GM12878 (cell line): Measurements from ENCODE around the gene VIL1. TPM values are rescaled to one million over a fixed set of nuclear protein-coding genes. Genes with fewer than 3 reads are reported as not detected.

Experiments
- BHLHE40 ChIP-seq, 2 experiments: fragments of 450-650 bp in 1 of 2; IDR thresholded peaks; 2 replicates each; pipeline ENCODE4 v1.6.1; 2011 to 2017; ENCODE audit warnings: low read depth in 2 of 2, borderline replicate concordance in 1 of 2, improper control_type of control experiment in 1 of 2, low read length in 1 of 2, mild to moderate bottlenecking in 1 of 2
- CREM ChIP-seq: IDR thresholded peaks from 2 replicates; pipeline ENCODE4 v1.6.1; 2014; ENCODE audit warnings: antibody characterized with exemption, low read depth
- GATAD2B ChIP-seq: fragments of 450-650 bp; conservative IDR thresholded peaks from 2 replicates; pipeline ENCODE4 v1.6.1; 2017; ENCODE audit warnings: low read depth, mild to moderate bottlenecking, moderate library complexity
- KLF5 ChIP-seq: fragments of 450-650 bp; IDR thresholded peaks from 2 replicates; pipeline ENCODE4 v1.6.1; 2014; ENCODE audit warnings: mild to moderate bottlenecking; ENCODE audit not compliant: partially characterized antibody
- MEF2B ChIP-seq: fragments of 450-650 bp; IDR thresholded peaks from 2 replicates; pipeline ENCODE4 v1.6.1; 2018; ENCODE audit warnings: mild to moderate bottlenecking, moderate library complexity; ENCODE audit not compliant: partially characterized antibody, poor library complexity, severe bottlenecking
- MXI1 ChIP-seq: fragments of 150-350 bp; IDR thresholded peaks from 2 replicates; pipeline ENCODE4 v1.6.1; 2011; ENCODE audit warnings: low read depth, mild to moderate bottlenecking, inconsistent platforms, low read length, improper control_type of control experiment
- POU2F2 ChIP-seq: IDR thresholded peaks from 3 replicates; pipeline ENCODE4 v1.6.1; 2011; ENCODE audit warnings: low read depth, mild to moderate bottlenecking, low read length, borderline replicate concordance
- YBX1 ChIP-seq: fragments of 450-650 bp; IDR thresholded peaks from 2 replicates; pipeline ENCODE4 v1.6.1; 2016; ENCODE audit warnings: antibody characterized with exemption
- ZBED1 ChIP-seq: IDR thresholded peaks from 2 replicates; pipeline ENCODE4 v1.6.1; 2016; ENCODE audit warnings: borderline replicate concordance
- polyA plus RNA-seq, 11 experiments: library from polyadenylated mRNA; depleted of rRNA in 4 of 11; unstranded in 6 of 11; stranded (reverse) in 5 of 11; fragments of >200 nt; fragmentation: Nextera tagmentation in 4 of 11; fragmentation: Illumina TruSeq in 1 of 11; extraction: Ambion mirVana in 4 of 11; extraction: Trizol in 1 of 11; gene quantifications; 1 replicate in 1 of 11; 2 replicates in 10 of 11; pipeline versions ENCODE4 v1.2.1 to v1.2.3, GENCODE V29; 2011 to 2016; ENCODE audit warnings: inconsistent platforms in 2 of 11, missing spikeins in 2 of 11, low read depth in 1 of 11
- total RNA-seq, 4 experiments: library from RNA; depleted of rRNA in 3 of 4; stranded (reverse); fragments of >200 nt in 3 of 4; fragmentation: Illumina TruSeq in 1 of 4; extraction: Trizol in 1 of 4; gene quantifications; 2 replicates each; pipeline versions ENCODE4 v1.2.1 to v1.2.3, GENCODE V29; 2013 to 2021
- TF ChIP-seq, protein P1 (sequence below): fragments of 150-350 bp; IDR thresholded peaks from 2 replicates; pipeline ENCODE4 v1.6.1; 2016; ENCODE audit warnings: low read depth, low read length
- TF ChIP-seq, protein P2 (sequence below): fragments of 450-650 bp; IDR thresholded peaks from 2 replicates; pipeline ENCODE4 v1.6.1; 2017; ENCODE audit warnings: mild to moderate bottlenecking, moderate library complexity
- TF ChIP-seq, protein P3 (sequence below): IDR thresholded peaks from 2 replicates; pipeline ENCODE4 v1.6.1; 2011; ENCODE audit warnings: borderline replicate concordance, low read depth, mild to moderate bottlenecking, moderate library complexity, low read length; ENCODE audit not compliant: insufficient read depth, poor library complexity, severe bottlenecking
- TF ChIP-seq, protein P4 (sequence below): IDR thresholded peaks from 2 replicates; pipeline ENCODE4 v1.6.1; 2012; ENCODE audit warnings: low read length, inconsistent platforms
- TF ChIP-seq, protein P5 (sequence below): fragments of 450-650 bp; IDR thresholded peaks from 2 replicates; pipeline ENCODE4 v1.6.1; 2017; ENCODE audit warnings: antibody characterized with exemption, mild to moderate bottlenecking, moderate library complexity

The VIL1 gene
- total and polyA plus RNA-seq, 10 of the 15 experiments (the other 5 are each of a cell fraction or from before 2014, with no cell fraction given): 0.03 to 1.9 (median 0.33) TPM

DNA sequence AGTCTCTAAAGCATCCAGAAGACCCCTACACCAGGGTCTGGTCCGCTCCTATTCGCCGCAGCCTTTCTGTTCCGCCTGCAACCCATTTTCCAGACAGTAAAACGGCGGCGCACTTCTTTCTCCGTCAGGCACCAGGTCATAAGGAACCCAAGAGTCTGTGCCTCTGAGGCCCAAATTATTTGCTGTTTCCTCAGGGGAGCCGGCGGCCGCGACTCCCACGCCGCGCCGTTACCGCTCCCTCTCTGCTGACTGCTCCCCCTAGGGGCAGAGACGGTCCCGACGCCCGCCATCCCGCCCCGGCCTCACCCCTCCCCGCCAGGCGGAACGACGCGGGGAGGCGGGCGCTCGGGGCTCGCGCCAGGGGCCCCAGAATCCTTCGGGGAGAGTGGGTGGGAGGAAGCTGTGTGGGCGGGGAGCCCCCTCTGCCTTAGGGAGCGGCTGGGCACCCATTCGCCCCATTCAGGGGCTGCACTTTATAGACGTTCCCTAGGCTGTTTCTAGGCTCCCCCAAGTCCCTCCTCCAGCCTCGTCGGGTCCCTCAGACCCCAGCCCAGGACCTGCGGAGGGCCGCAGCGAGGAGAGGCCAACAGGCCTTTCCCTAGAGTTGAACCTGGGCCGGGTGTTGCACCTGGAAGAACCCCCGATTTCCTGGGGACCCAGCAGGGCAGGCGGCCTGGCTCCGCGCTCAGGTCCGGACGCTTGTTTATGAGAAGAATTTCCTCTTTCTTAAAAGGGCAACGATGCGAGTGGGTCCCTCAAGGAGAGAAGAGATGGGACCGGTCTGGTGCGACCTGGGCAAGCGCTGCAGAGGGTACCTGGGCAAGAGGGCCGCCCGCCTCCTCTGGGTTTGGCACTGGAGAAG lies 22.9 kb upstream of the VIL1 start (continued):
- peak; percentile 95 for TF ChIP-seq MEF2B
- peak; percentile 75 for TF ChIP-seq KLF5
- TF ChIP-seq, protein P1, sequence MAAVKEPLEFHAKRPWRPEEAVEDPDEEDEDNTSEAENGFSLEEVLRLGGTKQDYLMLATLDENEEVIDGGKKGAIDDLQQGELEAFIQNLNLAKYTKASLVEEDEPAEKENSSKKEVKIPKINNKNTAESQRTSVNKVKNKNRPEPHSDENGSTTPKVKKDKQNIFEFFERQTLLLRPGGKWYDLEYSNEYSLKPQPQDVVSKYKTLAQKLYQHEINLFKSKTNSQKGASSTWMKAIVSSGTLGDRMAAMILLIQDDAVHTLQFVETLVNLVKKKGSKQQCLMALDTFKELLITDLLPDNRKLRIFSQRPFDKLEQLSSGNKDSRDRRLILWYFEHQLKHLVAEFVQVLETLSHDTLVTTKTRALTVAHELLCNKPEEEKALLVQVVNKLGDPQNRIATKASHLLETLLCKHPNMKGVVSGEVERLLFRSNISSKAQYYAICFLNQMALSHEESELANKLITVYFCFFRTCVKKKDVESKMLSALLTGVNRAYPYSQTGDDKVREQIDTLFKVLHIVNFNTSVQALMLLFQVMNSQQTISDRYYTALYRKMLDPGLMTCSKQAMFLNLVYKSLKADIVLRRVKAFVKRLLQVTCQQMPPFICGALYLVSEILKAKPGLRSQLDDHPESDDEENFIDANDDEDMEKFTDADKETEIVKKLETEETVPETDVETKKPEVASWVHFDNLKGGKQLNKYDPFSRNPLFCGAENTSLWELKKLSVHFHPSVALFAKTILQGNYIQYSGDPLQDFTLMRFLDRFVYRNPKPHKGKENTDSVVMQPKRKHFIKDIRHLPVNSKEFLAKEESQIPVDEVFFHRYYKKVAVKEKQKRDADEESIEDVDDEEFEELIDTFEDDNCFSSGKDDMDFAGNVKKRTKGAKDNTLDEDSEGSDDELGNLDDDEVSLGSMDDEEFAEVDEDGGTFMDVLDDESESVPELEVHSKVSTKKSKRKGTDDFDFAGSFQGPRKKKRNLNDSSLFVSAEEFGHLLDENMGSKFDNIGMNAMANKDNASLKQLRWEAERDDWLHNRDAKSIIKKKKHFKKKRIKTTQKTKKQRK: no peak
- peak; percentile 78 to 85 for TF ChIP-seq BHLHE40 (IDR thresholded peaks at IDR 0.05; ENCODE audit: borderline replicate concordance in 1 of 2, low read depth in 2 of 2, low read length in 1 of 2)
- 0 out of 3 replicates have a peak, but pooled peaks have one; percentile 65 for TF ChIP-seq POU2F2
- TF ChIP-seq, protein P2, sequence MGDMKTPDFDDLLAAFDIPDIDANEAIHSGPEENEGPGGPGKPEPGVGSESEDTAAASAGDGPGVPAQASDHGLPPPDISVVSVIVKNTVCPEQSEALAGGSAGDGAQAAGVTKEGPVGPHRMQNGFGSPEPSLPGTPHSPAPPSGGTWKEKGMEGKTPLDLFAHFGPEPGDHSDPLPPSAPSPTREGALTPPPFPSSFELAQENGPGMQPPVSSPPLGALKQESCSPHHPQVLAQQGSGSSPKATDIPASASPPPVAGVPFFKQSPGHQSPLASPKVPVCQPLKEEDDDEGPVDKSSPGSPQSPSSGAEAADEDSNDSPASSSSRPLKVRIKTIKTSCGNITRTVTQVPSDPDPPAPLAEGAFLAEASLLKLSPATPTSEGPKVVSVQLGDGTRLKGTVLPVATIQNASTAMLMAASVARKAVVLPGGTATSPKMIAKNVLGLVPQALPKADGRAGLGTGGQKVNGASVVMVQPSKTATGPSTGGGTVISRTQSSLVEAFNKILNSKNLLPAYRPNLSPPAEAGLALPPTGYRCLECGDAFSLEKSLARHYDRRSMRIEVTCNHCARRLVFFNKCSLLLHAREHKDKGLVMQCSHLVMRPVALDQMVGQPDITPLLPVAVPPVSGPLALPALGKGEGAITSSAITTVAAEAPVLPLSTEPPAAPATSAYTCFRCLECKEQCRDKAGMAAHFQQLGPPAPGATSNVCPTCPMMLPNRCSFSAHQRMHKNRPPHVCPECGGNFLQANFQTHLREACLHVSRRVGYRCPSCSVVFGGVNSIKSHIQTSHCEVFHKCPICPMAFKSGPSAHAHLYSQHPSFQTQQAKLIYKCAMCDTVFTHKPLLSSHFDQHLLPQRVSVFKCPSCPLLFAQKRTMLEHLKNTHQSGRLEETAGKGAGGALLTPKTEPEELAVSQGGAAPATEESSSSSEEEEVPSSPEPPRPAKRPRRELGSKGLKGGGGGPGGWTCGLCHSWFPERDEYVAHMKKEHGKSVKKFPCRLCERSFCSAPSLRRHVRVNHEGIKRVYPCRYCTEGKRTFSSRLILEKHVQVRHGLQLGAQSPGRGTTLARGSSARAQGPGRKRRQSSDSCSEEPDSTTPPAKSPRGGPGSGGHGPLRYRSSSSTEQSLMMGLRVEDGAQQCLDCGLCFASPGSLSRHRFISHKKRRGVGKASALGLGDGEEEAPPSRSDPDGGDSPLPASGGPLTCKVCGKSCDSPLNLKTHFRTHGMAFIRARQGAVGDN: peak; percentile 60; the same call in 1 of the 2 replicates
- TF ChIP-seq CREM: peak; percentile 51; the same call in 1 of the 2 replicates
- TF ChIP-seq, protein P3, sequence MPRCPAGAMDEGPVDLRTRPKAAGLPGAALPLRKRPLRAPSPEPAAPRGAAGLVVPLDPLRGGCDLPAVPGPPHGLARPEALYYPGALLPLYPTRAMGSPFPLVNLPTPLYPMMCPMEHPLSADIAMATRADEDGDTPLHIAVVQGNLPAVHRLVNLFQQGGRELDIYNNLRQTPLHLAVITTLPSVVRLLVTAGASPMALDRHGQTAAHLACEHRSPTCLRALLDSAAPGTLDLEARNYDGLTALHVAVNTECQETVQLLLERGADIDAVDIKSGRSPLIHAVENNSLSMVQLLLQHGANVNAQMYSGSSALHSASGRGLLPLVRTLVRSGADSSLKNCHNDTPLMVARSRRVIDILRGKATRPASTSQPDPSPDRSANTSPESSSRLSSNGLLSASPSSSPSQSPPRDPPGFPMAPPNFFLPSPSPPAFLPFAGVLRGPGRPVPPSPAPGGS: no peak
- peak; percentile 50 for TF ChIP-seq GATAD2B
- TF ChIP-seq YBX1: no peak
- TF ChIP-seq, protein P4, sequence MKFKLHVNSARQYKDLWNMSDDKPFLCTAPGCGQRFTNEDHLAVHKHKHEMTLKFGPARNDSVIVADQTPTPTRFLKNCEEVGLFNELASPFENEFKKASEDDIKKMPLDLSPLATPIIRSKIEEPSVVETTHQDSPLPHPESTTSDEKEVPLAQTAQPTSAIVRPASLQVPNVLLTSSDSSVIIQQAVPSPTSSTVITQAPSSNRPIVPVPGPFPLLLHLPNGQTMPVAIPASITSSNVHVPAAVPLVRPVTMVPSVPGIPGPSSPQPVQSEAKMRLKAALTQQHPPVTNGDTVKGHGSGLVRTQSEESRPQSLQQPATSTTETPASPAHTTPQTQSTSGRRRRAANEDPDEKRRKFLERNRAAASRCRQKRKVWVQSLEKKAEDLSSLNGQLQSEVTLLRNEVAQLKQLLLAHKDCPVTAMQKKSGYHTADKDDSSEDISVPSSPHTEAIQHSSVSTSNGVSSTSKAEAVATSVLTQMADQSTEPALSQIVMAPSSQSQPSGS: peak; percentile 39; the same call in 1 of the 2 replicates
- TF ChIP-seq, protein P5, sequence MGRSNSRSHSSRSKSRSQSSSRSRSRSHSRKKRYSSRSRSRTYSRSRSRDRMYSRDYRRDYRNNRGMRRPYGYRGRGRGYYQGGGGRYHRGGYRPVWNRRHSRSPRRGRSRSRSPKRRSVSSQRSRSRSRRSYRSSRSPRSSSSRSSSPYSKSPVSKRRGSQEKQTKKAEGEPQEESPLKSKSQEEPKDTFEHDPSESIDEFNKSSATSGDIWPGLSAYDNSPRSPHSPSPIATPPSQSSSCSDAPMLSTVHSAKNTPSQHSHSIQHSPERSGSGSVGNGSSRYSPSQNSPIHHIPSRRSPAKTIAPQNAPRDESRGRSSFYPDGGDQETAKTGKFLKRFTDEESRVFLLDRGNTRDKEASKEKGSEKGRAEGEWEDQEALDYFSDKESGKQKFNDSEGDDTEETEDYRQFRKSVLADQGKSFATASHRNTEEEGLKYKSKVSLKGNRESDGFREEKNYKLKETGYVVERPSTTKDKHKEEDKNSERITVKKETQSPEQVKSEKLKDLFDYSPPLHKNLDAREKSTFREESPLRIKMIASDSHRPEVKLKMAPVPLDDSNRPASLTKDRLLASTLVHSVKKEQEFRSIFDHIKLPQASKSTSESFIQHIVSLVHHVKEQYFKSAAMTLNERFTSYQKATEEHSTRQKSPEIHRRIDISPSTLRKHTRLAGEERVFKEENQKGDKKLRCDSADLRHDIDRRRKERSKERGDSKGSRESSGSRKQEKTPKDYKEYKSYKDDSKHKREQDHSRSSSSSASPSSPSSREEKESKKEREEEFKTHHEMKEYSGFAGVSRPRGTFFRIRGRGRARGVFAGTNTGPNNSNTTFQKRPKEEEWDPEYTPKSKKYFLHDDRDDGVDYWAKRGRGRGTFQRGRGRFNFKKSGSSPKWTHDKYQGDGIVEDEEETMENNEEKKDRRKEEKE: no peak
- no peak; the same call in 1 of the 2 replicates for TF ChIP-seq MXI1
- no peak for TF ChIP-seq ZBED1
